SK-N-SH (cell line): ENCODE measurements around the gene ZNF521. TPM values are rescaled to one million over a fixed set of nuclear protein-coding genes. Genes with fewer than 3 reads are reported as not detected.

Source experiments
- CTCF ChIA-PET: fragments of 300-600, 350-600 bp; formaldehyde crosslinking; extraction: SDS; loops from one replicate; lab custom pipeline; 2021; lab: Yijun Ruan, JAX
- POLR2A ChIA-PET: fragments of 350-600 bp; sonication (Branson Sonifier 250); formaldehyde crosslinking; extraction: SDS; loops from one replicate; lab custom pipeline; 2020; ENCODE audit warnings: antibody characterized with exemption, inconsistent platforms; lab: Yijun Ruan, JAX
- DNase-seq: peaks from one replicate; pipeline ENCODE4 v3.0.0; 2012
- H2AFZ ChIP-seq: fragments of 200-600 bp; sonication (generic); 2 replicates; pipeline ENCODE4 v1.8.1; 2016; ENCODE audit warnings: antibody characterized with exemption, mild to moderate bottlenecking, low read depth
- H3F3A ChIP-seq: fragments of 200-600 bp; sonication (generic); replicated peaks from 2 replicates; pipeline ENCODE3; 2016; ENCODE audit warnings: antibody characterized with exemption, mild to moderate bottlenecking; ENCODE audit not compliant: insufficient read depth
- H3K27ac ChIP-seq, 2 experiments: fragments of 200-500 bp in 1 of 2; fragments of 200-600 bp in 1 of 2; sonication (Bioruptor generic) in 1 of 2; sonication (generic), shearing (Covaris generic) in 1 of 2; 2 replicates each; pipeline versions ENCODE4 v1.5.1 to v1.6.1; 2014 to 2016; ENCODE audit warnings: low read depth in 2 of 2, inconsistent platforms in 1 of 2, low read length in 1 of 2, mild to moderate bottlenecking in 1 of 2, mixed read lengths in 1 of 2
- H3K27me3 ChIP-seq: fragments of 200-600 bp; sonication (generic), shearing (Covaris generic); 2 replicates; pipeline ENCODE4 v1.6.1; 2016; ENCODE audit warnings: mixed run types; ENCODE audit not compliant: insufficient read depth
- H3K36me3 ChIP-seq, 2 experiments: fragments of 200-500 bp in 1 of 2; fragments of 200-600 bp in 1 of 2; sonication (Bioruptor generic) in 1 of 2; sonication (generic) in 1 of 2; replicated peaks in 1 of 2; 2 replicates each; pipeline versions ENCODE3 to v1.5.1; 2014 to 2016; ENCODE audit warnings: low read length in 1 of 2, mild to moderate bottlenecking in 1 of 2; ENCODE audit not compliant: insufficient read depth in 2 of 2, control insufficient read depth in 1 of 2
- H3K4me1 ChIP-seq, 2 experiments: fragments of 200-500 bp in 1 of 2; fragments of 200-600 bp in 1 of 2; sonication (Bioruptor generic) in 1 of 2; sonication (generic), shearing (Covaris generic) in 1 of 2; 2 replicates each; pipeline versions ENCODE4 v1.5.1 to v1.6.1; 2014 to 2016; ENCODE audit warnings: low read depth in 1 of 2, low read length in 1 of 2, mixed run types in 1 of 2; ENCODE audit not compliant: insufficient read depth in 2 of 2, control insufficient read depth in 1 of 2
- H3K4me2 ChIP-seq: fragments of 200-600 bp; sonication (generic), shearing (Covaris generic); 2 replicates; pipeline ENCODE4 v1.6.1; 2017; ENCODE audit warnings: mixed run types
- H3K4me3 ChIP-seq, 2 experiments: fragments of 200-500 bp in 1 of 2; fragments of 200-600 bp in 1 of 2; sonication (Bioruptor generic) in 1 of 2; sonication (generic), shearing (Covaris generic) in 1 of 2; 2 replicates each; pipeline versions ENCODE4 v1.5.1 to v1.8.1; 2014 to 2016; ENCODE audit warnings: low read depth in 2 of 2, inconsistent platforms in 1 of 2, low read length in 1 of 2, mild to moderate bottlenecking in 1 of 2, mixed read lengths in 1 of 2, moderate library complexity in 1 of 2
- H3K79me2 ChIP-seq: fragments of 200-600 bp; sonication (generic); 2 replicates; pipeline ENCODE4 v1.8.1; 2017; ENCODE audit warnings: mild to moderate bottlenecking; ENCODE audit not compliant: insufficient read depth
- H3K9ac ChIP-seq: fragments of 200-600 bp; sonication (generic); 2 replicates; pipeline ENCODE4 v1.6.1; 2017; ENCODE audit warnings: mixed run types
- H3K9me2 ChIP-seq: fragments of 200-600 bp; sonication (generic); 2 replicates; pipeline ENCODE4 v1.6.1; 2017; ENCODE audit warnings: mixed run types
- H3K9me3 ChIP-seq: fragments of 200-600 bp; sonication (generic); 2 replicates; pipeline ENCODE4 v1.6.1; 2017; ENCODE audit warnings: mixed run types, mild to moderate bottlenecking, moderate library complexity
- H4K20me1 ChIP-seq: fragments of 200-600 bp; sonication (generic); 2 replicates; pipeline ENCODE4 v1.6.1; 2017; ENCODE audit warnings: mild to moderate bottlenecking, mixed run types; ENCODE audit not compliant: insufficient read depth
- CHD2 ChIP-seq: fragments of 150-350 bp; IDR thresholded peaks from 2 replicates; pipeline ENCODE4 v1.6.1; 2018; ENCODE audit warnings: low read length; ENCODE audit not compliant: partially characterized antibody
- ELF1 ChIP-seq: IDR thresholded peaks from 2 replicates; pipeline ENCODE4 v1.4.0; 2012
- EP300 ChIP-seq, 2 experiments: IDR thresholded peaks; 2 replicates each; pipeline versions ENCODE4 v1.4.0 to v1.6.1; 2012; ENCODE audit warnings: borderline replicate concordance in 1 of 2, low read depth in 1 of 2, low read length in 1 of 2
- EZH2phosphoT487 ChIP-seq: fragments of 200-600 bp; sonication (generic); IDR thresholded peaks from 2 replicates; pipeline ENCODE4 v1.6.1; 2017; ENCODE audit warnings: low read depth, mixed run types, mild to moderate bottlenecking, antibody characterized with exemption, moderate library complexity, borderline replicate concordance
- FOSL2 ChIP-seq: IDR thresholded peaks from 2 replicates; pipeline ENCODE4 v1.4.0; 2012; ENCODE audit warnings: low read depth, mild to moderate bottlenecking, moderate library complexity, borderline replicate concordance
- FOXJ3 ChIP-seq: sonication (generic); formaldehyde crosslinking; IDR thresholded peaks from 2 replicates; pipeline ENCODE4 v1.5.1; 2020; ENCODE audit warnings: mild to moderate bottlenecking, missing genetic modification reagents
- GABPA ChIP-seq: IDR thresholded peaks from 2 replicates; pipeline ENCODE4 v1.4.0; 2012; ENCODE audit warnings: low read depth, mild to moderate bottlenecking
- GATA2 ChIP-seq: sonication (generic); formaldehyde crosslinking; IDR thresholded peaks from 2 replicates; pipeline ENCODE4 v1.5.0; 2020; ENCODE audit warnings: mild to moderate bottlenecking, missing genetic modification reagents
- JUND ChIP-seq: IDR thresholded peaks from 2 replicates; pipeline ENCODE4 v1.4.0; 2012
- MXI1 ChIP-seq: IDR thresholded peaks from 2 replicates; pipeline ENCODE4 v1.6.1; 2012; ENCODE audit warnings: mild to moderate bottlenecking, low read depth, low read length, improper control_type of control experiment
- NFIC ChIP-seq: IDR thresholded peaks from 2 replicates; pipeline ENCODE4 v1.4.0; 2012; ENCODE audit warnings: borderline replicate concordance
- NRF1 ChIP-seq: IDR thresholded peaks from 2 replicates; pipeline ENCODE4 v1.6.1; 2012; ENCODE audit warnings: low read depth, mild to moderate bottlenecking, low read length
- RAD21 ChIP-seq: IDR thresholded peaks from 2 replicates; pipeline ENCODE4 v1.6.1; 2012; ENCODE audit warnings: mild to moderate bottlenecking, low read length
- RFX5 ChIP-seq: IDR thresholded peaks from 2 replicates; pipeline ENCODE4 v1.6.1; 2012; ENCODE audit warnings: mild to moderate bottlenecking, improper control_type of control experiment, low read length
- RXRA ChIP-seq: IDR thresholded peaks from 2 replicates; pipeline ENCODE4 v1.4.0; 2012; ENCODE audit warnings: low read depth, mild to moderate bottlenecking, borderline replicate concordance
- SMC3 ChIP-seq: IDR thresholded peaks from 2 replicates; pipeline ENCODE4 v1.6.1; 2012; ENCODE audit warnings: low read depth, low read length, improper control_type of control experiment
- TCF12 ChIP-seq: IDR thresholded peaks from 2 replicates; pipeline ENCODE4 v1.4.0; 2012
- TEAD4 ChIP-seq: IDR thresholded peaks from 2 replicates; pipeline ENCODE4 v1.4.0; 2012; ENCODE audit warnings: mild to moderate bottlenecking, borderline replicate concordance; ENCODE audit not compliant: insufficient read depth
- YY1 ChIP-seq: IDR thresholded peaks from 2 replicates; pipeline ENCODE4 v1.4.0; 2012; ENCODE audit warnings: low read depth, mild to moderate bottlenecking
- WGBS: methylation state at CpG from one replicate; pipeline ENCODE4 v1.1.6; 2017; ENCODE audit warnings: low lambda C conversion rate; 5-methylcytosine and 5-hydroxymethylcytosine counted together
- polyA plus RNA-seq, 3 experiments: library from polyadenylated mRNA; depleted of rRNA; stranded (reverse); fragments of >200 nt; gene quantifications; 2 replicates each; pipeline ENCODE4 v1.2.3, GENCODE V29; 2012
- TF ChIP-seq, protein P1 (sequence below): IDR thresholded peaks from 2 replicates; pipeline ENCODE4; 2012
- TF ChIP-seq, protein P2 (sequence below): IDR thresholded peaks from 2 replicates; pipeline ENCODE4 v1.6.1; 2012; ENCODE audit warnings: mild to moderate bottlenecking, low read depth, low read length, moderate library complexity
- TF ChIP-seq, protein P3 (sequence below): fragments of 150-350 bp; IDR thresholded peaks from 2 replicates; pipeline ENCODE4 v1.6.1; 2017; ENCODE audit warnings: antibody characterized with exemption, low read length, low read depth, borderline replicate concordance
- TF ChIP-seq, protein P4 (sequence below): IDR thresholded peaks from 2 replicates; pipeline ENCODE4 v1.4.0; 2012; ENCODE audit warnings: low read depth, borderline replicate concordance
- TF ChIP-seq, protein P5 (sequence below): IDR thresholded peaks from 2 replicates; pipeline ENCODE4 v1.4.0; 2012; ENCODE audit warnings: low read depth, borderline replicate concordance
- TF ChIP-seq, protein P6 (sequence below): fragments of 200-600 bp; sonication (generic); IDR thresholded peaks from 2 replicates; pipeline ENCODE4 v1.6.1; 2017; ENCODE audit warnings: antibody characterized with exemption, mild to moderate bottlenecking, moderate library complexity

The ZNF521 gene
- polyA plus RNA-seq, 1 of the 3 experiments (the other 2 are of a cell fraction): 14.1 TPM

DNA sequence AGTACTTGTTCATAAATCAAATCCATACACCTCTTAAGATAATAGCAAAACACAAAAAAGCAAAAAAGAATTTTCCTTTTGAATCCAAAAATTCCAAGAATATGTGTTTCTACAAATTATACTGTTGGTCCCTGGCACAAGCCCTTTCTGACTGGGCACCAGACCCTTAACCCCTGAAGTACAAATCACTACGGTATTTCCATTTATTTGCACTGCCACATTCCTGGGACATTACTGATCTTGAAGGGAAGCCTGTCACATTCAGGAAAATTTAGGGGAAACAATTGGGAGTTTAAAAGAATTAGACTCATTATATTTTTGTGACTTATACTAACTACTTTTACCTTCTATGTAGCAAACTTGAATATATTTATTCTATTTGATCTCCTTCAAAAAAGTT is 98.8 kb downstream of the ZNF521 start:
- ChIA-PET CTCF (interaction anchor here (1.0 kb wide), 1 partner anchor 30 kb away, joined by 3 read pairs; no protein-coding TSS in a partner anchor), POLR2A (no interaction called here)
- Histone ChIP-seq H3K9ac (peak overlapping the region; percentile 19; the same call in 1 of the 2 replicates), H3K9me3 (no peaks in the 10 kb centered on the region), H3K27ac (peak overlapping the region in 1 of 2 experiments; percentile 21; a peak in 2 of 4 replicates), H3K79me2 (no peaks in the 10 kb centered on the region), H3F3A (peaks cover 12% of the 10 kb centered on the region), H4K20me1 (no peaks in the 10 kb centered on the region), H3K36me3 (no peaks in the 10 kb centered on the region), H3K4me2 (peak overlapping the region; percentile 46), H3K27me3 (no peaks in the 10 kb centered on the region), H2AFZ (peak overlapping the region; percentile 43), H3K4me1 (peaks cover 14 to 20% of the 10 kb centered on the region in 2 experiments; a peak in 3 of 4 replicates), H3K4me3 (no peak overlapping the region), H3K9me2 (no peaks in the 10 kb centered on the region)
- no peak for DNase-seq
- 8% methylated on average over 1 of the region's 1 CpG for WGBS
- TF ChIP-seq RFX5 (no peak), EP300 (IDR thresholded peaks at IDR 0.05; ENCODE audit: borderline replicate concordance in 1 of 2, low read depth in 1 of 2, low read length in 1 of 2) (peak in 1 of 2 experiments; percentile 29; a peak in 1 of 4 replicates), SMC3 (no peak), TCF12 (peak; percentile 39), CHD2 (no peak), RAD21 (no peak), FOXJ3 (CRISPR knock-in tag) (no peak), FOSL2 (peak; percentile 18; the same call in 1 of the 2 replicates), NRF1 (no peak), EZH2phosphoT487 (no peak), YY1 (no peak), ELF1 (no peak), GABPA (no peak), TEAD4 (0 out of 2 replicates have a peak, but pooled peaks have one; percentile 37), JUND (peak; percentile 45), MXI1 (no peak), RXRA (no peak), GATA2 (no peak), NFIC (no peak; the same call in 1 of the 2 replicates)
- TF ChIP-seq, protein P1, sequence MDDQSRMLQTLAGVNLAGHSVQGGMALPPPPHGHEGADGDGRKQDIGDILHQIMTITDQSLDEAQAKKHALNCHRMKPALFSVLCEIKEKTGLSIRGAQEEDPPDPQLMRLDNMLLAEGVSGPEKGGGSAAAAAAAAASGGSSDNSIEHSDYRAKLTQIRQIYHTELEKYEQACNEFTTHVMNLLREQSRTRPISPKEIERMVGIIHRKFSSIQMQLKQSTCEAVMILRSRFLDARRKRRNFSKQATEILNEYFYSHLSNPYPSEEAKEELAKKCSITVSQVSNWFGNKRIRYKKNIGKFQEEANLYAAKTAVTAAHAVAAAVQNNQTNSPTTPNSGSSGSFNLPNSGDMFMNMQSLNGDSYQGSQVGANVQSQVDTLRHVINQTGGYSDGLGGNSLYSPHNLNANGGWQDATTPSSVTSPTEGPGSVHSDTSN: peak; percentile 54; the same call in 1 of the 2 replicates
- TF ChIP-seq, protein P2, sequence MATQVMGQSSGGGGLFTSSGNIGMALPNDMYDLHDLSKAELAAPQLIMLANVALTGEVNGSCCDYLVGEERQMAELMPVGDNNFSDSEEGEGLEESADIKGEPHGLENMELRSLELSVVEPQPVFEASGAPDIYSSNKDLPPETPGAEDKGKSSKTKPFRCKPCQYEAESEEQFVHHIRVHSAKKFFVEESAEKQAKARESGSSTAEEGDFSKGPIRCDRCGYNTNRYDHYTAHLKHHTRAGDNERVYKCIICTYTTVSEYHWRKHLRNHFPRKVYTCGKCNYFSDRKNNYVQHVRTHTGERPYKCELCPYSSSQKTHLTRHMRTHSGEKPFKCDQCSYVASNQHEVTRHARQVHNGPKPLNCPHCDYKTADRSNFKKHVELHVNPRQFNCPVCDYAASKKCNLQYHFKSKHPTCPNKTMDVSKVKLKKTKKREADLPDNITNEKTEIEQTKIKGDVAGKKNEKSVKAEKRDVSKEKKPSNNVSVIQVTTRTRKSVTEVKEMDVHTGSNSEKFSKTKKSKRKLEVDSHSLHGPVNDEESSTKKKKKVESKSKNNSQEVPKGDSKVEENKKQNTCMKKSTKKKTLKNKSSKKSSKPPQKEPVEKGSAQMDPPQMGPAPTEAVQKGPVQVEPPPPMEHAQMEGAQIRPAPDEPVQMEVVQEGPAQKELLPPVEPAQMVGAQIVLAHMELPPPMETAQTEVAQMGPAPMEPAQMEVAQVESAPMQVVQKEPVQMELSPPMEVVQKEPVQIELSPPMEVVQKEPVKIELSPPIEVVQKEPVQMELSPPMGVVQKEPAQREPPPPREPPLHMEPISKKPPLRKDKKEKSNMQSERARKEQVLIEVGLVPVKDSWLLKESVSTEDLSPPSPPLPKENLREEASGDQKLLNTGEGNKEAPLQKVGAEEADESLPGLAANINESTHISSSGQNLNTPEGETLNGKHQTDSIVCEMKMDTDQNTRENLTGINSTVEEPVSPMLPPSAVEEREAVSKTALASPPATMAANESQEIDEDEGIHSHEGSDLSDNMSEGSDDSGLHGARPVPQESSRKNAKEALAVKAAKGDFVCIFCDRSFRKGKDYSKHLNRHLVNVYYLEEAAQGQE: no peak
- TF ChIP-seq, protein P3, sequence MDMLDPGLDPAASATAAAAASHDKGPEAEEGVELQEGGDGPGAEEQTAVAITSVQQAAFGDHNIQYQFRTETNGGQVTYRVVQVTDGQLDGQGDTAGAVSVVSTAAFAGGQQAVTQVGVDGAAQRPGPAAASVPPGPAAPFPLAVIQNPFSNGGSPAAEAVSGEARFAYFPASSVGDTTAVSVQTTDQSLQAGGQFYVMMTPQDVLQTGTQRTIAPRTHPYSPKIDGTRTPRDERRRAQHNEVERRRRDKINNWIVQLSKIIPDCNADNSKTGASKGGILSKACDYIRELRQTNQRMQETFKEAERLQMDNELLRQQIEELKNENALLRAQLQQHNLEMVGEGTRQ: no peak
- TF ChIP-seq, protein P4, sequence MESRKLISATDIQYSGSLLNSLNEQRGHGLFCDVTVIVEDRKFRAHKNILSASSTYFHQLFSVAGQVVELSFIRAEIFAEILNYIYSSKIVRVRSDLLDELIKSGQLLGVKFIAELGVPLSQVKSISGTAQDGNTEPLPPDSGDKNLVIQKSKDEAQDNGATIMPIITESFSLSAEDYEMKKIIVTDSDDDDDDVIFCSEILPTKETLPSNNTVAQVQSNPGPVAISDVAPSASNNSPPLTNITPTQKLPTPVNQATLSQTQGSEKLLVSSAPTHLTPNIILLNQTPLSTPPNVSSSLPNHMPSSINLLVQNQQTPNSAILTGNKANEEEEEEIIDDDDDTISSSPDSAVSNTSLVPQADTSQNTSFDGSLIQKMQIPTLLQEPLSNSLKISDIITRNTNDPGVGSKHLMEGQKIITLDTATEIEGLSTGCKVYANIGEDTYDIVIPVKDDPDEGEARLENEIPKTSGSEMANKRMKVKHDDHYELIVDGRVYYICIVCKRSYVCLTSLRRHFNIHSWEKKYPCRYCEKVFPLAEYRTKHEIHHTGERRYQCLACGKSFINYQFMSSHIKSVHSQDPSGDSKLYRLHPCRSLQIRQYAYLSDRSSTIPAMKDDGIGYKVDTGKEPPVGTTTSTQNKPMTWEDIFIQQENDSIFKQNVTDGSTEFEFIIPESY: no peak
- TF ChIP-seq, protein P5, sequence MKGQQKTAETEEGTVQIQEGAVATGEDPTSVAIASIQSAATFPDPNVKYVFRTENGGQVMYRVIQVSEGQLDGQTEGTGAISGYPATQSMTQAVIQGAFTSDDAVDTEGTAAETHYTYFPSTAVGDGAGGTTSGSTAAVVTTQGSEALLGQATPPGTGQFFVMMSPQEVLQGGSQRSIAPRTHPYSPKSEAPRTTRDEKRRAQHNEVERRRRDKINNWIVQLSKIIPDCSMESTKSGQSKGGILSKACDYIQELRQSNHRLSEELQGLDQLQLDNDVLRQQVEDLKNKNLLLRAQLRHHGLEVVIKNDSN: no peak
- TF ChIP-seq, protein P6, sequence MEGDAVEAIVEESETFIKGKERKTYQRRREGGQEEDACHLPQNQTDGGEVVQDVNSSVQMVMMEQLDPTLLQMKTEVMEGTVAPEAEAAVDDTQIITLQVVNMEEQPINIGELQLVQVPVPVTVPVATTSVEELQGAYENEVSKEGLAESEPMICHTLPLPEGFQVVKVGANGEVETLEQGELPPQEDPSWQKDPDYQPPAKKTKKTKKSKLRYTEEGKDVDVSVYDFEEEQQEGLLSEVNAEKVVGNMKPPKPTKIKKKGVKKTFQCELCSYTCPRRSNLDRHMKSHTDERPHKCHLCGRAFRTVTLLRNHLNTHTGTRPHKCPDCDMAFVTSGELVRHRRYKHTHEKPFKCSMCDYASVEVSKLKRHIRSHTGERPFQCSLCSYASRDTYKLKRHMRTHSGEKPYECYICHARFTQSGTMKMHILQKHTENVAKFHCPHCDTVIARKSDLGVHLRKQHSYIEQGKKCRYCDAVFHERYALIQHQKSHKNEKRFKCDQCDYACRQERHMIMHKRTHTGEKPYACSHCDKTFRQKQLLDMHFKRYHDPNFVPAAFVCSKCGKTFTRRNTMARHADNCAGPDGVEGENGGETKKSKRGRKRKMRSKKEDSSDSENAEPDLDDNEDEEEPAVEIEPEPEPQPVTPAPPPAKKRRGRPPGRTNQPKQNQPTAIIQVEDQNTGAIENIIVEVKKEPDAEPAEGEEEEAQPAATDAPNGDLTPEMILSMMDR: no peak
